ENCODE measurements around the gene CCDC73. TPM values are rescaled to one million over a fixed set of nuclear protein-coding genes. Genes with fewer than 3 reads are reported as not detected.

Gene CCDC73
- total RNA-seq, 1 experiment from 2014 or later: not detected

DNA sequence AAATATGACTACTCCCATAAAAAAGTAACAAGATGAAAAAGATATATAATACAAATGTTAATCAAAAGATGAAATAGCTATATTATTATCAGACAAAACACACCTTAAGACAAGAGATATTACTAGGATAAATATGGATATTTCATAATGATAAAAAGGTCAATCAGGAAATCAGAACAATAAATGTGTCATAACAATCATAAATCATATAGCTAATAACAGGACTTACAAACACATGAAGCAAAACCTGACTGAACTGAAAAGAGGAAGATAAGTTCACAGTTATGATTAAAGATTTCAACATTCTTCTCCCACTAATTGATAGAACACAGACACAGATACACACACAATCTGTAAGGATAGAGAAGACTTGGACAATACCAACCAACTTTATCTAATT is 163.6 kb downstream of the CCDC73 start:
- ChIA-PET POLR2A (ENCODE audit: unreplicated experiment) (no interaction called here), CTCF (no interaction called here)
- Histone ChIP-seq H3K27me3 (ENCODE audit: insufficient read depth, low read depth) (no peaks in the 10 kb centered on the region), H3K36me3 (ENCODE audit: low read depth) (no peaks in the 10 kb centered on the region), H4K20me1 (ENCODE audit: insufficient read depth) (no peaks in the 10 kb centered on the region), H3K27ac (no peak overlapping the region), H2AFZ (no peak overlapping the region), H3K4me2 (no peak overlapping the region), H3K4me1 (replicated peaks; ENCODE audit: insufficient read depth) (no peaks in the 10 kb centered on the region), H3K9me2 (ENCODE audit: insufficient read depth) (no peaks in the 10 kb centered on the region), H3K79me2 (ENCODE audit: low read depth) (no peaks in the 10 kb centered on the region), H3K4me3 (no peak overlapping the region), H3F3A (ENCODE audit: insufficient read depth, low read depth) (no peaks in the 10 kb centered on the region), H3K9me3 (ENCODE audit: insufficient read depth, low read depth) (no peaks in the 10 kb centered on the region)
- intact Hi-C loops (cut with micrococcal nuclease; ENCODE audit: unreplicated experiment): no loop called here
- no TSS peak for BruUV-seq (replicated peaks)
- TF ChIP-seq, protein P1, sequence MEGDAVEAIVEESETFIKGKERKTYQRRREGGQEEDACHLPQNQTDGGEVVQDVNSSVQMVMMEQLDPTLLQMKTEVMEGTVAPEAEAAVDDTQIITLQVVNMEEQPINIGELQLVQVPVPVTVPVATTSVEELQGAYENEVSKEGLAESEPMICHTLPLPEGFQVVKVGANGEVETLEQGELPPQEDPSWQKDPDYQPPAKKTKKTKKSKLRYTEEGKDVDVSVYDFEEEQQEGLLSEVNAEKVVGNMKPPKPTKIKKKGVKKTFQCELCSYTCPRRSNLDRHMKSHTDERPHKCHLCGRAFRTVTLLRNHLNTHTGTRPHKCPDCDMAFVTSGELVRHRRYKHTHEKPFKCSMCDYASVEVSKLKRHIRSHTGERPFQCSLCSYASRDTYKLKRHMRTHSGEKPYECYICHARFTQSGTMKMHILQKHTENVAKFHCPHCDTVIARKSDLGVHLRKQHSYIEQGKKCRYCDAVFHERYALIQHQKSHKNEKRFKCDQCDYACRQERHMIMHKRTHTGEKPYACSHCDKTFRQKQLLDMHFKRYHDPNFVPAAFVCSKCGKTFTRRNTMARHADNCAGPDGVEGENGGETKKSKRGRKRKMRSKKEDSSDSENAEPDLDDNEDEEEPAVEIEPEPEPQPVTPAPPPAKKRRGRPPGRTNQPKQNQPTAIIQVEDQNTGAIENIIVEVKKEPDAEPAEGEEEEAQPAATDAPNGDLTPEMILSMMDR (conservative IDR thresholded peaks at IDR 0.05): no peak
- no peak for TF ChIP-seq EZH2 (IDR thresholded peaks at IDR 0.05; ENCODE audit: low read depth)
- no peak for DNase-seq

DNA sequence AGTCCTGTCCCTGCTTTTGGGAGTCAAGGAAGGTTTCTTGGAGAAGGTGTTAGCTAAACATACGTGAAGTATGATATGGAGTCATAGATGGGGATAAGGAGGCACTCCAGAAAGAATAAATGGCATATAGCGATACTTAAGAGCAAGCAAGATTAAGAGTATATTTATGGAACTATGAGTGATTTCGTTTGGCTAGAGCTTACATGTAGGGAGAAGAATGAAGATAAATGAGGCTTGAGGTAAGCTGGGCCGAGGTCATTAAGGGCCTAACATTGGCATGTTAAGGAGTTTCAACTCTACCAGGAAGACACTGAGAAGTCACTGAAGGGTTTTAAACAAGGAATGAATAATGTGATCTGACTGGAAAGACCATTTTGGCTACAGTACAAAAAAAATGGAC is 177.6 kb downstream of the CCDC73 start:
- no peak overlapping the region for H3K4me3 ChIP-seq
- POLR2A ChIA-PET (ENCODE audit: unreplicated experiment): no interaction called here
- no peaks in the 10 kb centered on the region for H3K36me3 ChIP-seq (ENCODE audit: low read depth)
- H3K4me1 ChIP-seq (replicated peaks; ENCODE audit: insufficient read depth): no peaks in the 10 kb centered on the region
- H3K9me2 ChIP-seq (ENCODE audit: insufficient read depth): no peaks in the 10 kb centered on the region
- no peak overlapping the region for H3K4me2 ChIP-seq
- no peaks in the 10 kb centered on the region for H3K27me3 ChIP-seq (ENCODE audit: insufficient read depth, low read depth)
- no peaks in the 10 kb centered on the region for H4K20me1 ChIP-seq (ENCODE audit: insufficient read depth)
- CTCF ChIA-PET: no interaction called here
- no peak overlapping the region for H2AFZ ChIP-seq
- intact Hi-C loops (cut with micrococcal nuclease; ENCODE audit: unreplicated experiment): no loop called here
- H3K9me3 ChIP-seq (ENCODE audit: insufficient read depth, low read depth): no peaks in the 10 kb centered on the region
- no TSS peak for BruUV-seq (replicated peaks)
- TF ChIP-seq EZH2 (IDR thresholded peaks at IDR 0.05; ENCODE audit: low read depth): no peak
- TF ChIP-seq, protein P1 (conservative IDR thresholded peaks at IDR 0.05): no peak
- no peak for DNase-seq
- no peak overlapping the region for H3K27ac ChIP-seq
- H3F3A ChIP-seq (ENCODE audit: insufficient read depth, low read depth): no peaks in the 10 kb centered on the region
- H3K79me2 ChIP-seq (ENCODE audit: low read depth): no peaks in the 10 kb centered on the region

DNA sequence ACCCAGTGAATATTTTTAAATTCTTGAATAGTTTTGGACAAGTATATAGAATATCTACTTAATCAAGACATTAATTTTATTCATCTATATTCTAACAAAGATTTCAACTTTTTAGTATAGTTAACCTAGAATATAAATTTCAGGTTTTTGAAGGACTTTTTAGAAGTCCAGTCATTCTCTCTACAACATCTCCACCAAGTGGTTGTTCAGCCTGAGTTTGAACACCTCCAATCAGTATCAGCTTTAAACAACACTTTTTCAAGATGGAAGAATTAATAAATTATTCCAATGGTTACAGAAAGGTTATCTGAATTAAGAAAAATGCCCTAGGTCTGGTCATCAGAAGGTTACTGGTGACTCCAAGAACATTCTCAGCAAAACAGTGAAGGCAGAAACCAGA is 179.0 kb downstream of the CCDC73 start:
- Histone ChIP-seq H3K4me3 (no peak overlapping the region), H3K27ac (no peak overlapping the region), H2AFZ (no peak overlapping the region), H3F3A (ENCODE audit: insufficient read depth, low read depth) (no peaks in the 10 kb centered on the region), H3K9me2 (ENCODE audit: insufficient read depth) (no peaks in the 10 kb centered on the region), H4K20me1 (ENCODE audit: insufficient read depth) (no peaks in the 10 kb centered on the region), H3K27me3 (ENCODE audit: insufficient read depth, low read depth) (no peaks in the 10 kb centered on the region), H3K4me2 (no peak overlapping the region), H3K36me3 (ENCODE audit: low read depth) (no peaks in the 10 kb centered on the region), H3K9me3 (ENCODE audit: insufficient read depth, low read depth) (no peaks in the 10 kb centered on the region), H3K79me2 (ENCODE audit: low read depth) (no peaks in the 10 kb centered on the region), H3K4me1 (replicated peaks; ENCODE audit: insufficient read depth) (no peaks in the 10 kb centered on the region)
- TF ChIP-seq EZH2 (IDR thresholded peaks at IDR 0.05; ENCODE audit: low read depth): no peak
- TF ChIP-seq, protein P1 (conservative IDR thresholded peaks at IDR 0.05): peak; percentile 48; the same call in 1 of the 2 replicates
- intact Hi-C loops (cut with micrococcal nuclease; ENCODE audit: unreplicated experiment): no loop called here
- DNase-seq: no peak
- ChIA-PET POLR2A (ENCODE audit: unreplicated experiment) (interaction anchor here (0.5 kb wide), 1 partner anchor 682 kb away, joined by 4 read pairs; no protein-coding TSS in a partner anchor), CTCF (no interaction called here)
- BruUV-seq (replicated peaks): no TSS peak
